Activated CD4-positive, CD25-positive, alpha-beta regulatory T cell treated with anti-CD3 and anti-CD28 coated beads, Interleukin-2, amount 50 U/mL, for 24 hours (primary cell): Measurements from ENCODE around the gene SKAP2.

Experiments used
- ATAC-seq, 2 donors: fragments of 150-1000 bp; cut with Tn5 transposase; one replicate each; pipeline ENCODE4 v1.10.0; 2021; ENCODE audit warnings: mild to moderate bottlenecking in 1 of 2, moderate library complexity in 1 of 2

Gene SKAP2

DNA sequence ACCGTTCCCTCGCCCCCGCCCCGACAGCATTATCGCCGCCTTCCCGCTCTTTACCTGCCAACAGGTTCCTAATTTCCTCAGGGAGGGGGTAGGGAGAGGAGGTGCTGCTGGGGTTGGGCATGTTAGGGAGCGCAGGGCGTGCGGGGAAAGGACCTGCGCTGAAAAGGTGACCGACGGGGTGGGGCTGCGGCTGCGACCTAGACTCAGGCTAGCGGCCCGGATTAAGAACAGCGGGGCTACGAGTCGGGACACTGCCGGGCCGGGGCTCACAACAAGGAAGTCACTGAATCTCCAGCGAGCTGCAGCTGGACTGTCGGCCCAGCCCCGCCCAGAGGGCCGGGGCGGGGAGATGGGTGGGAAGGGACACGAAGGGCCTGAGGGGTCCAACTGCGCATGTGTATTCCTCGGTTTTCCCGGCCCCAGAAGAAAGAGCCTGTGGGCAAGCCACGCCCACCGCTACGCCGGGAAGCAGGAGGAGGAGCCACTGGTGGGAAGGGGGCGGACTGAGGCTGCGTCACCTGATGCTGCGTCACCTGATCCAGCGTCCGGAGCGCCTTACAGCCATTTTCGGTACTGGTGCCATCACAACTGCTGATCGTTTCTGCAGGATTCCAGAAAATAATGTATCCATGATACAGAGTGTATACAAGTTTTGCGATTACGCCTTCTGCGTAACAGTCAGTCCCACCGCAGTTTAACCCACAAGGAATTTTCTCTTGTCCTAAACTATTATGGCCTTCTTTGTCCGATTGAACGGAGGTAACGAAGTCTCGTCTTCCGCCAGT lies at the start of gene SKAP2:
SKAP2 (minus strand) TSS at position 282 of the 785 bp plus-strand sequence; CDS start at position 121, 161 bp downstream.
- ATAC-seq: peak; percentile 88 to 92

GRCh38 chr7:26912933-26913536 lies 48.6 kb upstream of the SKAP2 start:
- ATAC-seq: no peak

DNA sequence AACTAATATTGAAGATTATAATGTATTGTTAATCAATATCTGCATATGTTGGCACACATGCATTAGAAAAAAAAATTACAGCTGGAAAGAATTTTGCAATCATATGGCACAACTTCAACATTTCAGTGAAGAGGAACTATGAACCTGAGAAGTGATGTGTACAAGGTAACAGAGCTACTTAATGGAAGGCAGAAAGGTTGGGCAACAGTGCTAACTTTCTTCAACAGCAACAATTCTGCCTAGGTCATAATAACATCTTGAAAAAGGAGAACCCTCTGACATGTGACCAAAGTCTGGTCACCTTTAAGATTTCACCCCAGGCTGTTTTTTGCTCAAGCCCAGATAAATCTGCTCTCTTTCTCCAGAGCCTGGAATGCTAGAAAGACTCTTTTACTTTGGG lies 47.9 kb upstream of the SKAP2 start:
- ATAC-seq: no peak

- no peak for ATAC-seq
These were observed 45.8 kb upstream of the SKAP2 start for GRCh38 chr7:26910221-26910620.

- no peak for ATAC-seq
These were observed 35.9 kb upstream of the SKAP2 start for GRCh38 chr7:26900251-26900650.

DNA sequence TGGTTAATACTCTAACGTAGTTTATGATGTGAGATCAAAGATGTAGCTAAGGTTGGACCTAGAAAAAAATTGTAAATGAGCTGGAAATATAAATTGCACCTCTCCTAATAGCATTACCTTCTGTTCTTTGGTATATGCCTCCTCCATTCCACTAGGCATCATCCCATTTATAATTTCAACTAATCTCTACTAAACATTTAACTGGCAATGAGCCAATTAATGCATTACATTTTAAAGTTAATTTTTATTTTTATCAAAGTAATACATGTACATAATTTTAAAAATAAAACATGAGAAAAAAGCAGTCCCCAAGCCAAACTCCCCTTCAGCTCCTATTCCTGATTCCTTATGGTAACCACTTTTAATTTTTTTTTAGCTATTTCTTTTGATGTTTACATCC lies 35.1 kb upstream of the SKAP2 start:
- ATAC-seq: no peak

DNA sequence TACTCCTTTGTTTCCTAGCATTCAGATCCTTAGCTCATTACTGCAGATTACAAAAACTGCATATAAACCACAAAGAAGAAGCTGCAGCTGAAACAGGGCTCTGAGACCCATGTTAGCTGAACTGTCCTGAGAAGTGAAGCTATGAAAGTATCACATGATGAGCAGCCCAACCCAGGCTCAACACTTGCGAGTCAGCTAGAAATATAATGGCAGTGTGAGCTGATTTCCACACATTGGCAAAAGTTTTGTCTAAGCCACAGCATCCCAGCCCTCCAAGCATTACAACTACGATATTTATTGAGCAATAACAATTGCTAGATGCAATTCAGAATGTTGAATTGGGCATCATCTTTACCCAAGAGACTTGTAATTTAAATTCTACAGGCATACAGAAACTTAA lies 34.5 kb upstream of the SKAP2 start:
- no peak for ATAC-seq

DNA sequence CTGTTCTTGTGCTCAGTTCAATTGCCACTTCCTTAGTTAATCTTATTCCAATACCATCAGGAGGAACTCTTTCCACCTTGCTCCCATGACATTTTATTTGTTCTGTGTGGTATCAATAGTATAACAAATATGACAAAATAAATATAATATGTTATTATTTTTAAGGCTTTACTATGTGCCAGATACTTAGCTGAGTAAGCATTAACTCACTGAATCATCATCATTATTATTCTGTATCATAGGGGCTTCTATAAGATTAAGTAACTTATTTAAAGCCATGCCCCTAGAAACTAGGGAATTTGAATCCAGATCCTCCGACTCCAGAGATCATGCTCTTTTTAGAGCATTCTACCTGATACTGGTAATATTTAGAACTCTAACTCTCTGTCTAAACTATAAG lies 33.5 kb upstream of the SKAP2 start:
- no peak for ATAC-seq

- ATAC-seq: no peak
These were observed 27.3 kb upstream of the SKAP2 start for GRCh38 chr7:26891400-26892350.

GRCh38 chr7:26880852-26881251 lies 16.5 kb upstream of the SKAP2 start:
- no peak for ATAC-seq

- no peak for ATAC-seq
These were observed 15.3 kb upstream of the SKAP2 start for GRCh38 chr7:26879671-26880070.

DNA sequence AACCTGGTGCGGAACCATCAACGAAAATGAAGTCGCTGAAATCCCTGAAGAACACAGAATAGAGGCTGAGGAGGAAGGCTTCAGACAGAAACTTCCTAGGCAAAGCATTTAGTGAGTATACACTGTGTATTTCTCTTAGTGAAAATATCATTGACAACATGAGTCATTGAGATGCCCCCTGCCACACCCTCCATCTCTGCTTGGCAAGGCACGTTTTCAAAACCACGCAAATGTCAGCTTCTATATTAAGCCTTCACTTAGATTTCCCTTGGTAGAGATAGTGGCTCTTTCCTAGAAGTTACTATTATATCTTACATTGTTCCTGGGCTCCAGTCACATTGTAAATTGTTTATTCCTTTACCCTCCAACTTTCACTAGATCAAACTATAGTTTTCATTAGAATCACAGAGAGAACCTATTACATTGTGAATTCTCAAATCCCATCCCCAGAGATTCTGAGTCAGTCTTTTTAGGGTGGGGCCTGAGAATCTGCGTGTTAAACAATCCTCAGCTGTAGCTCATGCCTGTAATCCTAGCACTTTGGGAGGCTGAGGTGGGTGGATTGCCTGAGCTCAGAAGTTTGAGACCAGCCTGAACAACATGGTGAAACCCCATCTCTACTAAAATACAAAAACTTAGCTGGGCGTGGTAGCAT lies 4.6 kb upstream of the SKAP2 start:
- ATAC-seq: no peak

GRCh38 chr7:26865094-26865388 lies 651 bp upstream of the SKAP2 start:
- peak in 1 of 2 donors; percentile 18 for ATAC-seq

DNA sequence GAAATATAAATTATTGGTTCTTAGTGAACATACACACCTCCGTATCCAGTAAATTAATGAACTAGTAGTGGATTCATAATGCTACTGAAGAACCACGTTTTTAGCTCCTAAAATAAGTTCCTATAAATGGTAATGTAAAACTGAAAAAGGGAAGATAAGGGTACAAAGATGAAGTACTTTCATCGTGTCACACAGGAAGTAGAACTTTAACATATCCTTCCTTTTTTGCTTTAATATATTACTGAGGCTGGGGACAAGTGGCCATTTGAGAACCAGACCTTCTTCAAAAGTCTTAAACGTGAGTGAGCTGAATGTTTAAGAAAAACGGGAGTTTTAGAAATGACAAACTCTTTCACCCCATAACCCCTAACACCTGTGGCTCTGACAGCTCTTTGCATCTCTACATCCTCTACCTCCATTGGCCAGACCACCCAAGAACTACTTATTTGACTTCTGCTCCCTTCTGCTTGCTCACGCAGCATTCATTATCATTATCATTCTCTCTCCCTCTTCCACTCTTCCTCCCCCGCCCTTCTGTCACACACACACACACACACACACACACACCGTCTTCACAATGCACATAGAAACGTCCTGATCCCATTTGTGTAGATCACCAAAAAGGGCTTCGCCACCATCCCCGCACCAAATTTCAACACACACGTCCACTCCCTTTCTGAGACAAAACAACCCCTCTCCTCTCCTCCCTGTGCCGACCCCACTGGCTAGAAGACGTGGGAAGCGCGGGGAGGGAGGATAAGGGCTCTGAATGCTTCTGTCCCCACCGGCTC lies 677 bp downstream of the SKAP2 start:
- ATAC-seq: peak; percentile 27 to 34

DNA sequence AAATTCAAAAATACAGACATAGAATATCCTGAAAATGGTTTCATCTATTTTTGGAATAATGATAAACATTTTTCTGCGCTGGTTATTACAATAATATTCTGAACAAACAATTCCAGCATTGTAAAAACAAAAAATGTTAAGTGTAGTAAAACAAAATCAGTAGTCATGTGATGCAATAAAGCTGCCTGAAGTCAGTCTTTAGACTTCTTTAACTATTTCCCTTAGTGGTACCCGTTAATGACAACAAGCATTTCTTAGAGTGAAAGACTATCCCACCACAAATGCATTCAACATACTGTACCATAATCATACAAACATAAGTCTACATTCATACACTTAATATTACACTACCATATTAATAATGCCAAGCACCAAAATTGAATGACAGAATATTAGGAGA lies 1.6 kb downstream of the SKAP2 start:
- ATAC-seq: no peak

DNA sequence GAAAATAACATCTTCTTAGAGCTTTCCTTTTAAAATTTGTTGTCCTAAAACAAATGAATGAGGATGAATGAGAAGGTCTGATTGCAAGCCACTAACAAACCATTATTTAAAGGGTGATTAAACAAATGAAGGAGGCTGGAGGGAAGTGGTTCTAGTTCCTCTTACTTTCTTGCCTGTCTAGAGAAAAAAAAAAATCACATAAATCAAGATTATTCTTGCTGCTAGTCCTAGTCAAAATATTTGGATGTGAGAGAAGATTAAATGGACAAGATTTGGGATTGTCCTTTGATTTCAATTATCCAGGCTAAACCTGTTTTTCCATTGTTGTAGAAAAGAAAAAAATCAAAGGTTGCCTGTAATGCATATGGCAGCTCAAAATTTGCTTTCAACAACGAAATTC lies 3.3 kb downstream of the SKAP2 start:
- no peak for ATAC-seq

DNA sequence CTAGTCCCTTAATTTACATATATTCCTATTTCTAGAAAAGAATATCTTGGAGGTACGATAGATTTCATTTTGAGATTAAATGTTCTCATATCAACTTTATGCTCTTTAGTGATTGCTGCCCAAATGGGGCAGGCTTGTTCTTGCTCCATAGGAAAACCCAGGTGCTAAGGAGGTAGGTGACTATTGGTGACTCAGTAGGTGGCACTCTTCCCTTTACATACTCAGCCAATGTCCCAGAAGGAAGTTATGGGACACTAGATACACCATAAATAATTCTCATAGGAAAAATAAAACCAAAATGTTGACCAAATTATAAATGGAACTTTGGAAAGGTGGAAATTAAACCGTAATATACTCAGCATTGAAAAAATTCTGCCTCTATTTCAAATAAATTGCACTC lies 4.0 kb downstream of the SKAP2 start:
- no peak for ATAC-seq

- ATAC-seq: no peak
These were observed 4.7 kb downstream of the SKAP2 start for GRCh38 chr7:26859720-26860119.

DNA sequence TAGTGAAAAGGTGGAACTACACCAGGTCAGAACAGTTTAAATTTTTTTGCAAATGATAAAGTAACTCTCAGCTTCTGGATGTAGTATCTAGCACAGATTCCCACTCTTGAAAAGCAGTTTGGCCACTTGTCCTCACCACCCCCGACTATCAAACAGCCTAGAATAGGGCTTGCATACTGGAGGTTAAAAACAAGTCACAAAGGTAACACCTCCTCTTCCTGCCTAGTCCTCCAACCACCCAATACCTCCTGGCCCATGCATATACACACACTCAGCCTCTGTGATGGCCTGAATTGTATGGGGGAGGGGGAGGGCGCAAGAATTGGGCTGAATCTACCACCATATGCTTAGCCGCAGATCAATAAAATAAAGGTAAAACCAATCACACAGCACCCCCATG lies 5.7 kb downstream of the SKAP2 start:
- no peak for ATAC-seq

- no peak for ATAC-seq
These were observed 6.1 kb downstream of the SKAP2 start for GRCh38 chr7:26858241-26858715.

DNA sequence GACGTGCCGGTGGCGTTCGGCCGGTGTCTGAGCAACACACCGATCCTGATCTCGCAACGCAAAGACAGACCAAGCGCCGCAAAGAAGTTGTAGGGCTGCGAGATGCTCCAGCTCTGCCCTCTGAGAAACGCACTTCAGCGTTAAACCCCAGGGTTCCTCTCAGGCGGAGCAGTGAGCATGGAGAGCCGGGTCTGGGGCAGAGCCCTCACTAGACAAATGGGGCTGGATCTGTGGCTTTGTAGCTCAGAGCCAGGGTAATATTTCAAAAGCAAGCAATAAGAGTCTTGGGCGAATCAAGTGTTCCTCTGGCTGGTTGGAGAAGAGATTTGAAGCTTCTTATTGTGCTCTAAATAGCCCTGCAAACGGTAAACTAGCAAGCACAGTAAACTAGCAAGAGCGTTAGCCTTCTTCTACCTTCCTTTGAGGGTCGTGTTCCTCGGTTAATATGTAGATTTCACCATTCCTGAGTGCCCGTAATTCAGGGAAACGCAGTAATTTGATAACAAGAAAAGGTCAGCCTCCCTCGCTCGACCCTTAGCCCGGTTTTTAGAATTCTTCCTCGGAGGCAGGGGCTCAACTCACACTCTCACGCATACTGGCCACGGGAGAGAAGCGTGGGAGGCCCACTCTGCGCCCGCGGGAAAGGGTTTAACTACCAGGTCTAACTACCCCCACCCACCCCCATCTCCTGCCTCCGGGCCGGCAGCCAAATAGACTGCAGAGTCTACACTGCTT lies 6.7 kb downstream of the SKAP2 start:
- ATAC-seq: peak in 1 of 2 donors; percentile 7
